ENCODE results near the gene EFCAB6.
A peak's percentile ranks its signal among the peaks of the same experiment; 100 is the strongest.

The EFCAB6 gene

DNA sequence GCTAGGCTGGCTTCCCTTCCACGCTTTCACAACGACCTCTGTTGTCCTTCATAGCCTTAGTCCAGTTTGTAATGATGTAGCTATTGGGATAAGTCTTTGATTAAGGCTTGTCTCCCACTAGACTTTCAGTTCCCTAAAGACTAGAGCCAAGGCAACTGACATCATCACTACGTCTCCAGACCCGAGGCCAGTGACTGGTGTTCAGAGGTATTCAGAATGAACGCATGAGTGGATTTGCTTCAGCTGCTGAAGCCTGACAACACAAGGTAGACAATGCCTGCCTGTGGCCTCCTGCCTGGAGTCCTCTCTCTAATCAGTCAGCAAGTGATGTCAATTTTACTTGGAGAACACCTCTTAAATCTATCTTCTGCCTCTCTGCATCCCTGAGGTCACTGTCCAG lies 13.6 kb downstream of the EFCAB6 start:
- no peak for DNase-seq

DNA sequence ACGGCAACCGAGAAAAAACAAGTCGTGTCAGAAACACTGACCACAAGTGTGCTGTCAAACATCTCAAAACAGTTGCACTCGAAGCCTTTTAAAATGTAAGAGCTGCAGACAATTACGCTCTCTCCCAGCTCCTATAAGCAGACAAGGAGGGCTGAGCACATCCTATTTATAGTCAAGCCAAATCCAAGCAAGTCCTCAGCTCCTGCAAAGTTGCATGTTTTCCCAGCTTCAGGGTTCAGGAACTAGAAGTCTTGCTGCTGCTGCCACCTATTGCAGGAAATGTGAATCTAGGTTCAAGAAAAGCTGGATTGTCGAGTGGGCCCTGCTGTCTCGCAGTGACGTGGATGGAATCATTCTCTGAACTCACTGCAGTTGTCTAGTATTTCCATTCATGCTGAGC lies 15.5 kb downstream of the EFCAB6 start:
- DNase-seq, result peak; percentile 53

DNA sequence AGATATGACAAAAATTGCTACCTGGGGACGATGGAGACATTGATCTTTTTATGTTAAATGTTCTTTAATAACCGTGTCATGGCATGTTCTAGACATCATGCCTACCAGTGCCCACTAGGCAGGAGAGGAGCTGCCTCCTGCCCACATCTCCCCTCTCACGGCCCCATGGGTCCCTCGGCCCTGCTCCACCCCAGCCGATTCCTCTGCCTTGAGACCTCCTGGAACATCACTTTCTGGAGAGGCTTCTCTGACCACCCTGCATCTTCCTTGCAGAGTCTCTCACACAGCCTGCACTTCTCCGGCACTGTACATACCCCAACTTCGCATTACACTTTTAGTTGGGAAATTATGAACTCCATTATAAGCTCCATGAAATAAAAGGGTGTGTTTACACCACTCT lies 16.8 kb downstream of the EFCAB6 start:
- DNase-seq, result no peak

DNA sequence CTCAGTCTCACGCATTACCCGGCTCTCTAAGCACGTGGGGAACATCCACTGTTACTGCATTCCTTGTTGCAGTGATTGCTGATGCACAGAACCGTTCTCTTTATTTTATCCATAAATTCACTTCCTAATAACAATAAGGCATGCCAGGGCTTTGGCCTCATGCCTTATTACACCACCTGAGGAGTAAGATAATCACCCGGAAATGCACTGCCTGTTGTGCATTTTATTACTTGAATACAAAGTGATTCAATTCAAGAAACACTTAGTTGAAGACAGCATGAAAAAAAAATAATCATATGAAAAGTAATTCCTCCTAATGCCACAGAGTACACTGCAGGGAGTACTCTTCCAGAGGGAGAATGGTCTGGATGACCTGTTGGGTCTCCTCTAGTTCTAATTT lies 19.2 kb downstream of the EFCAB6 start:
- DNase-seq, result no peak

DNA sequence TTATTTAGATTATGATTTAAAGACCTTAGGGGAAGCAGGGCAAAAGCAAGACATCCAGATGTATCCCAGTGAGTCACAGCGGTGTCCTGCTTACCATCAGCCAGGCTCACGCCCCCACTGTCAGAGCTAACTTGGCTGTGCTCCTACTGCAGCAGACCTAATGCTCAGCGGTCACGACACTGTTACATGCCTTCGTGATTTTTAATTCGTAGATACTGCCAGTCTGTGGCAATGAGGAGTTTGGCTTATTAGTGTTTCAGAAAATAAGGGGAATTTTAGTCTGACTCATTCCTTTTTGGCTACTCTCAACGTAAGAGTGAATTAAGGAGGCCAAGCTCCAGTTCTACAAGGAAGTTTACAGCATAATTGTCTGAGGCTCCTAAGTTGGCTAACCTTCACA lies 22.7 kb downstream of the EFCAB6 start:
- DNase-seq, result peak; percentile 88

DNA sequence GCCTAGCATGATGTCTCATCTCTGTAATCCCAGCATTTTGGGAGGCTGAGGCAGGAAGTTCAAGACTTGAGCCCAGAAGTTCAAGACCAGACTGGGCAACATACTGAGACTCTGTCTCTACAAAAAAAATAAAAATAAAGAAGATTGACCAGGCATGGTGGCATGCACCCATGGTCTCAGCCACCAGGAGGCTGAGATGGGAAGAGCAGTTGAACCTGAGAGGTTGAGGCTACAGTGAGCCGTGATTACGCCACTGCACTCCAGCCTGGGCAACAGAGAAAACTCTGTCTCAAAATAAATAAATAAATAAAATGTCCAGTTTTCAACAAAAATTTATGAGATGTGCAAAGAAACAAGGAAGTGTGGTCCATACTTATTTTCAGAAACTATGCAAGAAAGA lies 28.3 kb downstream of the EFCAB6 start:
- DNase-seq, result no peak

DNA sequence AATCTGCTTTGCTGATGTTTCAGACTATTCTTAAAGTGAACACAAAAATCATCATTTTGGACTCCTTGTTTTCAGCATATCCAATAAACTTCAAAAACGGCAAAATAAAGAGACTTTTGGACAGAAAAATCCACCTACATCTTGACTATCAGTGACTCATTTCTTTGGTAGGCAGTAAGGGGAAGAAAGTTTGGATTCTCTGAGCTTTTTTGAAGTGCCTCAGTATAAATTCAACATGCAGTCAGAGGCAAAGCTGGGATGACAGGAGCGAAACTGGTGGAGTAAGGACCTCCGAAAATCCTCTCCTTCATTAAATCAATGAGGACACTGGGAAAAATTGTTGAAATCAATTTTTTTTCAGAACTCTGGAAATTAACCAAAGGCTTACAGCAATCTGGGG lies 29.7 kb downstream of the EFCAB6 start:
- no peak for DNase-seq

DNA sequence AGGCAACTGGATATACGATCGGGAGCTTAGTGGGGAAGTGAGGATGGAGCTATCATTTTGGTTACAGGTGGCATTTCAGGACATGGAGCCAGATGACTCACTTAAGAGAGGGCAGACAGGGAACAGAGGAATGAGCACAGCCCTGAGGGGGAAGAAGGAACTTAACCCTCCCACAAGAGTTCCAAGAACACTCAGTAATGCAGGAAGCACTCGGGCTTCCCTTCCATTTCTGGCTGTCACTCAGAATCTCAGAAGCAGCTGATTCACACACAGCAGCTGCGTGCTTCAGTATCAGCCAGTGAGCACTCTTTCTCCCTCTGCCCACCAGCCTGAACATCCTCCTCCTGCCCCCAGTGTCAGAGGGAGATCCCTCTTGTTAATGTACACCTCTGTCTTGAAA lies 34.8 kb downstream of the EFCAB6 start:
- DNase-seq, result peak; percentile 63

DNA sequence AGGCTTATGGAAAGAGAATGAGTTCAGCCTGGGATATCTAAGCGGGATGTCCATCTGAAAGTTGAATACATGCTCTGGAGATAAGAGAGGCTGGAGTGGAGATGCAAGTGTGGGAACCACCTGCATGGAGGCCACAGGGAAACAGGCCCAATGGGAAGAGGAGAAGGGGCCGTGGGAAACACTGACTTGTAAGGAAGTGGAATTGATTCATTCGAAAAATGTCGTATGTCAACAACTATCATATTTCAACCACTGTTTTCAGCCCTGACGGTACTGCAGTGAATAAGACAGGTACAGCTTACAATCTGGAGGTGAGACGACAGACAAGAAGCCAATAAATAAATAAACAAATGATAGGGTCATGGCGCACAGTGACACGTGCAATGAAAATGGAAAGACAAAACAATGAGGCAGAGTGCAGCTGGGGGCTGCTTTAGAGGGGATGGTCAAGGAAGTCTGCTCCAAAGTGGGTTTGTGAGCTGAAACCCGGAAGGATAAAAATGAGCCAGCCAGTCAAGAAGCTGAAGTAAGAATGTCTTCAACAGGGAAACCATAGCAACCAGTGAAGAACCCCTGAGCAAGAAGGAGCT lies 35.9 kb downstream of the EFCAB6 start:
- no peak for DNase-seq

DNA sequence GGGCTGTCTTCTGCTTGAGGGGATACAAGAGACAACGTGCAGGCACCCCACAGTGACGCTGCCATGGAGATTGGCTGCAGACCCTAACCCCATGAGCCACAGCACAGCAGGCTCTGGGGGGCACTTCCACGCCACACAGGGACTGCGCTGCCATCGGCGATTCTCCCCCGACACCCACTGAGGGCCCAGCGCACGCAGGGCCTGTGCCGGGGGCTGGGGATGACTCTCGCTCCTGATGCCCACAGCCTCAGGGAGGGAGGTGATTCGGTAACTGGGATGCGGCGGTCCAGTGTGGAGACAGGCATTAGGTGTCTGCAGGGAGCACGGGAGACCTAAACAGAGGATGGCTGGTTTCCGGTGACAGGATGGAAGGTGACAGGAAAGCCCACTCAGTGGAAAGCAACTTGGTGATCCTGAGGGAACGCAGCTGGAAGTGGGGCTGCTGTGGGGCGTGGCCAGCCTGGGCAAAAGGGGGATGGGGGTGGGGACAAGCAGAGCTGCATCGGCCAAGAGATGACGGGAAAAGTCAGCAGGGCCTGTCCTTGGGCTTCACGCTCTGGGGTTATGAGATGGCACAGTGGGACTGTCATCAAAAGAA lies 37.7 kb downstream of the EFCAB6 start:
- DNase-seq, result no peak

DNA sequence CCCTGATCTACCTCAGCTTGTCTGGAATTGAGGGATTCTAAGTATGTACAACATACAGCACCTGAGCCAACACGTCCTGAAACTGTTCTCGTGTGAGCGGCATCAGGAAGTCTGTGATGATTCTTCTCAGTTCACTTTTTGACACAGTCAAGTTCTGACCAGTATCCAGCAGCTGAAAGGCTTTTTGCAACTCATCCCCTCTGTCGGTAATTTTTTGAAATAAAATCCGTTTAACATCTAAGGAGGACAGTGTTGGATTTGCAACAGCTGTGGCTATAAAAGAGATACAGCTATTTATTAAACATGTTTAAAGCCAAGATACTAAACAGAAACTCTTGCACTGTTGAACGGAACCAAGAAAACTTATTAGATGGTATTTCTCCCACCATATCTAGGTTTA lies 39.3 kb downstream of the EFCAB6 start:
- DNase-seq, result no peak

DNA sequence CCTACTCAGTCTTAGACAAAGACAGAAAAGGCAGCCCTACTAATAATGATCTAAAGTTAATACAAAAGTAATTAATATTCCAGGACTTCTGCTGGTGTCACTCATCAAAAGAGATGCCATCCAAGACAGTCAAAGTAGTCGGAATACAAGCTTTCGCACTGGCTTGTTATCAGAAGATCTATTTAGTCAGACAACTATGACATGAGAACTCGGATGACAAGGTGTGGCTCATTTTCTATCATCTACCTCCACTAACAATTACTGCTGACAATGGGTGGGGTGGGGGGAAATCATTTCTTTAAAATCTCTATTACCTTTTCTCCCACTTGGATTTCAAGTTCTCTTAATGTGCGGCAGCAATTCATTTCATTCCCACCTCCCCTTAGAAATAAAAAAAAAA lies 56.7 kb downstream of the EFCAB6 start:
- no peak for DNase-seq

DNA sequence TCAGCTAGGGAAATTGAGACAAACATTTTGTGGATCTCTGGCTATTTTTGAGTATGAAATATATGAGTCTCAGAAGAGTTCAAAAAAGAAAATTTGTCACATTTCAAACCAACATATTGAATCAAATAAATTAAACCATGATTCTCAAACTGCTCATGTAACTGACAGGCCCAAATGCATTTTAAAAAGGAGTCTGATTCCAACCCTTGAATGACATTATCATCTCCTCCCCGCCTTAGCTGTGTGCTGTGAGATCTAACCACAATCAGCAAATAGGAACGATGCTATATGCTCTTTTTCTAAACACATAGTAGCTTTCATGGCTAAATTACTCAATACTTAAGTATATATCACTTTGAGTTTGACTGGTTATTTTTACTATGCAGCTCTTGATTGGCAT lies 57.1 kb downstream of the EFCAB6 start:
- DNase-seq, result no peak

DNA sequence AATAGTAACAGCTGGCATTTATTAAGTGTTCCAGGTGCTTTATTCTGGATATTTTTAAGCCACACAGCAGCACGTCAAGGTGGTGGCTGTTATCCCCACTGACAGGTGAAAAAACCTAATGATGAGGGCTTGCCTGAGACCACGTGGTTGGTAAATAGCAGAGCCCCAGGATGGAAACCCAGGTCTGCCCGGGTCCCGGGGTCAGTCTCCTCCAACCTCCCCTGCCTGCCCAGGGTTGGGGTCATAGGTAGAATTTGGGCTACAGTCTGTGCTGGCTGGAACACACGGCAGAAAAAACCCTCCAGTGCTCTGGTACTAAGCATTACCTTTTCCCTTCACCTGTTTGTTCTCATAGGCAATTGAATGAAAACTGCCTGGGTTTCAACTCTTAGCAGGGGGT lies 57.9 kb downstream of the EFCAB6 start:
- no peak for DNase-seq

DNA sequence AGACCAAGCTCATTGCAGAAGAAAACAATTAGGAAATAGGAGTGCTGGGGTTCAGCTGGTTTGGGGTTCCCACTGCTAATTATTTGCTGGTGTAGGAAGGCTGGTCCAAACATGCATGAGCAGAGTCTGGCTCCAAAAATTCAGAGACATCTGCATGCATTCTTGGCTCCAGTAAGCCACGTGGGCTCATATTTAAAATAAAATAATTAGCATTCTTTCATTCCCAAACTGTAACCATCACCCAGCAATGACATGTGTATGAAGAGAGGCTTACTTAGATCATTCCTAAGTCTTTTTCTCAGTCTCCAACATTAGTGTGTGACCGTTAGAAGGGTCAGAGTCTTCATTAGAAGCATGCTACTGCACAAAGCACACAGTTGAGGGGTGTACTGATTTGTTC lies 58.4 kb downstream of the EFCAB6 start:
- DNase-seq, result no peak

DNA sequence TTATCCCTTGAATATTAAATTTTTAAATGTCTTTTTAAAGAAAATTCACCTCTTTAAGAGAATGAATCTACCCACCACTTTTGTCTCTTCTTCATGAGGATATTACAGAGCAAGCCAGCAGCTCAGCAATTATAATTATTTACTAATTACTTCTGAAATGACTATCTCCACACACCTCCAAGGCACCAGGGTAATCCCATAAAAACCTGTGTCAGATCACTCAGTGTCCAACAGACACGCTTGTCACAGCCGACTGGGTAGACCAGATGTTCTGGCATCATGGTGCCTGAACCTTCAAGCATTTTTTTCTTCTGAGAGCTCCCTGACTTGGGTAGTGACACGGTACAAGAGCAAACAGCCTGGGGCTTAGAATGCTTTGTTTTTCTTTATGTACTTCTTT lies 61.4 kb downstream of the EFCAB6 start:
- DNase-seq, result no peak

DNA sequence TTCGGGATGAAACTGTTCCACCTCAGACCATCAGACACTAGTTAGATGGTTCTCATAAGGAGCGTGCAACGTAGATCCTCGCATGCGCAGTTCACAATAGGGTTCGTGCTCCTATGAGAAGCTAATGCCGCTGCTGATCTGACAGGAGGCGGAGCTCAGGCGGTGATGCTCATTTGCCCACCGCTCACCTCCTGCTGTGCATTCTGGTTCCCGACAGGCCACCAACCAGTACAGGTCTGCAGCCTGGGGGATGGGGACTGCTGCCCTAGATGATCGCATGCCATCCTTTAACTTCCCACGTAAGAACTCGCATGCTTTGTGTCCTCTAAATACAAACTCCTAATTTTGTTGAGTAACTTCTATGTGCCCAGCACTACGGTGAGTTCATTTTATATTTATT lies 62.6 kb downstream of the EFCAB6 start:
- DNase-seq, result no peak

DNA sequence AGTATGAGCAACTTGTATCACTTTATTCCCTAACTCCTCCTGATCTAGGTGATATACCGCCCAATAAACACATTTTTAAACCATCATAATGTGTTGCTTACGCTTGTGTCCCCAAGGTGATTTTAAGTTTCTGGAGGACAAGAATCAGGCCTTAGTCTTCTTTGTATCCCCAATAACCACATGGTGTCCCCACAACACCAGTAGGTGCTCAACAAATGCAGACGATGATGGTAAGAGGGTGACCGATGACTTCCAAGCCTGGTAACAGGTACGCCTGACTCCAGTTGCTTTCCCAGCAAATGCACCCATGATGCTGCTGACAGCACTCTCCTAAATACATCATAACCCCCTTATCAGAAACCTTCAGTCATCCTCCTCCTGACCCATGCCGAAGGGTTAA lies 64.2 kb downstream of the EFCAB6 start:
- no peak for DNase-seq

DNA sequence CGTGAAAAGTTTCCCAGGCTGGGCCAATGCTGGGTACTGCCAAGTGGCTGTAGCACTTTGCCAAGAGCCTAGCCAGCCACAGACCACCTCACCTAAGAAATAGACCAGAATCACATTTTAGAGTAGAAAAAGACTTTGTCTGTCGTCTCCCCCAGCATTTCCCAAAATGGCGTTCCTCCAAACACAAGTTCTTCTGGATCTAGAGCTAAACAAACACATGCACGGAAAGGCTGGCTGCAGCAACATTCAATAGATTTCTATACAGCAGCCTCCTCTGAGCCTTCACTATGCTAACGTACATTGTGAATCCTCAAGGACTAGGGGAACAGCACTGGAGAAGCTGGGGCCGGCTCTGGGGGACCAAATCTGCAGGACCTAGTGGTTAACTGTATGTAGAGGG lies 65.0 kb downstream of the EFCAB6 start:
- no peak for DNase-seq

DNA sequence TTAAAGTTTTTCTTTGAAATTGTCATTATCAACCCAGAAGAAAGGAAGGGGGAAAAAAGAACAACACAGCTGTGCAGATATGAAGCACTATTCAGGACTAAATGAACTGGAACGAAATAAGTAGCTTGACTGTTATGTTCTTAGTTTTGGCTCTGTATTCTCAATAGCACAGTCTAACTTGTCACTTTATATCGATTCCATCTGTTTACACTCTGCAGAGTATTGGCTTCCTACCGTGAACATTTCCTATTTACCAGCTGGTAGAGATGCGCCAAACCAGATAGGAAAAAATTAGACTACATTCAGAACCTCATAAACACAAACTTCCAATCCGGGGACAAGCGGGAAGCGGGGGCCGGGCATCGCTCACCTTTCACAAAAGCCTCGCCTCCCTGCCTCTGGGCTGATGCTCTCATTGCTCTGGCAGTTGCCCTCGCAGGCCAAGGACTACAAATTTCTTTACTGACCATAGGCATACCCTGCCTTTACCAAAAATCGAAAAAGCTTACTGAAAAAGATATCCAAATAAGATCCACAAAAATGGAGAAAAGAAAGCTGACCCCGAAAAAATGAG lies 66.2 kb downstream of the EFCAB6 start:
- no peak for DNase-seq

DNA sequence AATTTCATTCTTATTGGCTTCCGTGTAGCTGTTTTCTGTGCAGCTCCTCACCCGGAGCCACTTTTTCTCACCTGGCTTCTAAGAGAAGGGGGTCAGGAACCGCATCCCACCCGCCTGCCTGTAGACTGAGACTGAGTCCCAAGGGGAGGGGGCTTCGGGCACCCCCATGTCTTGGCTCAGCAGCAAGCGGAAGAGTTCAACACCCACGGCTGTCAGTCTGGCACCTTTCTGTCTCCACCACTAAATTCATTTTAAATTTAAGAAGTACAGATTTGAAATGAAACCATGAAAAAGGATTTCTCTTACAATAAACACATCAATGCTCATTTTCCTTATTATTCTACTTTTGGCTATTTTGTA lies 66.7 kb downstream of the EFCAB6 start:
- no peak for DNase-seq

DNA sequence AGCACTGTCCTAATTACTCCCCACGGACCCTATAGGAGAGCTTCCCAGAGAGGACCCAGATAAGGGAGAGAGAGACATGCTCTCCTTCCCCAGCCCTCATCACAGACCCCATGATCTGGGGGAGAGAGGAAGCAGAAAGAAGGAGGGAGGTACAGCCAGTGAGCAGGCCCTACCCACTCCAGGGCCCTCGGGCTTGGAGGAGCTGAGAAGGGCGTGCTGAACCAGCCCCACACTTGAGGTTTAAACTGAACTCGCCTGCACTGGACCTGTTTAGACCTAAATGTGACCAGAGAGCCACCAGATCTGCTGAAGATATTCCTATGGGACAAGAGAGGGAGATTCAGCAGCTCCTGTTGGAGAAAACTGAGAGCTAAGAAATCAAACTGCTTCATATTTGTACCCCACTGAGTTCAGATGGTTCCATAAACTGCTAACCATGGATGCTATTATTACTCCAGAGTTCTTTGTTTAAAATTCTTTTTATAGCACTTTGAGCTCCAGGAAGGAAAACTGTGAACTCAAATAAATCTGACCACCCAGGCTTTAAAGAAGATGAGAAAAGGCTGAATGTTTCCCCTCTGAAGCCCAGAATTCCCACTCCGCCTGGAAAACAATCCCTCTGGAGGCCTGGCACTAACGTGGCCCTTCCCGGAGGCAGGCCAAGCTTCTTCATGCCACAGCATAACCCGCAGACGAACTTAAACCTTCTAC lies 67.2 kb downstream of the EFCAB6 start:
- no peak for DNase-seq

DNA sequence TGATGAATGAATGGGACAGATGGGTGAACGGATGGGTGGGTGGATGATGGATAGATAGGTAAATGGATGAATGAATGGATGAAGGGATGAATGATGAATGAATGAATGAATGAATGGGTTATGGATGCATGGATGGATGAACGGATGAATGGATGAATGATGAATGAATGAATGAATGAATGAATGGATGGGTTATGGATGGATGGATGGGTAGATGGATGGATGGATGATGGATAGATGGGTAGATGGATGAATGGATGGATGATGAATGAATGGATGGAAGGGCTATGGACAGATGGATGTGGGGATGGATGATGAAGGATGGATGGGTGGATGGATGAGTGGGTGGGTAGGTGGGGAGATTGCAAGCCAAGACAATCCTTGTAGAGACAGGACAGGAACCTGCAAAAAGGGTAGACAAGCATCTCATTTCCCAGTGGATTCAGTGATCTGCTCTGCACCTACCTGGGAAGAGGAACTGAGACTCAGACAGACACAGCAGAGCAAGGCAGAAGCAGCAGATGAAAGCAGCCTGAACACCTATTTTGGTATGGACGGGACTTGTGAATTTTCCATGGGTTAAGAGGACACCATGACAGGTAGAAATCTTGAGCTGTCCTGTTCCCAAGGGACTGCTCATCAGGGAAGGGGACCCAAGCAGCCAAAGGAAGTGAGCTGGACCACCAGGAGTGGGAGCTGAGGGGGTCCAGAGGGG lies 68.0 kb downstream of the EFCAB6 start:
- DNase-seq, result no peak

DNA sequence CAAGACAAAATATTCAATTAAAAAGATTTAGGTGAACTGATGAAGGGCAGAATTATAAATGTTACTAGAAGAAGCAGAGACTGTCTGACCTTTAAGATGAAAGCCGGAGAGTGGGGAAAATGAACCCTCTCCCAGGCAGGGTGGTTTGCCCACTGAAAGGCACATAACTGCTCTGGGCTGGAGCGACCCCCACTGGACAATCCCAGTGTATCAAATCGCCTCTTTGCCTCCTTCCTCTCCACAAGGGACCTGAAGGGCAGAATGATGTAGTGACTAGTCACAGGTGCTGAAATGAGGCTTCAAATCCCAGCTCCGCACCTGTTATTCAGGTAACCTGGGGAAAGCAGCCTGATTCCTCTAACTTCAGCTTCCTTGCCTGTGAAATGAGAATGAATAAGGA lies 69.0 kb downstream of the EFCAB6 start:
- no peak for DNase-seq

Data from fibroblast of skin of right biceps (primary cell).